AG09319 (cell line): Measurements from ENCODE around the gene ZC3HAV1.
"Not testable (repeated sequence)": the region's sequence is repeated elsewhere in the genome, so short reads cannot be mapped to it uniquely, and the experiment has no call there.

Experiments
- DNase-seq: peaks from one replicate; pipeline ENCODE4 v3.0.0-alpha.2; 2010; ENCODE audit warnings: low read depth; ENCODE audit errors: extremely low read depth
- TF ChIP-seq, protein P1 (sequence below): IDR thresholded peaks from 2 replicates; pipeline ENCODE4 v1.5.1; 2011; ENCODE audit warnings: low read depth, mild to moderate bottlenecking, inconsistent platforms, low read length, moderate library complexity

Gene ZC3HAV1

GRCh38 chr7:139060695-139061237 is 48.8 kb downstream of the ZC3HAV1 start:
- no peak for DNase-seq
- TF ChIP-seq, protein P1, sequence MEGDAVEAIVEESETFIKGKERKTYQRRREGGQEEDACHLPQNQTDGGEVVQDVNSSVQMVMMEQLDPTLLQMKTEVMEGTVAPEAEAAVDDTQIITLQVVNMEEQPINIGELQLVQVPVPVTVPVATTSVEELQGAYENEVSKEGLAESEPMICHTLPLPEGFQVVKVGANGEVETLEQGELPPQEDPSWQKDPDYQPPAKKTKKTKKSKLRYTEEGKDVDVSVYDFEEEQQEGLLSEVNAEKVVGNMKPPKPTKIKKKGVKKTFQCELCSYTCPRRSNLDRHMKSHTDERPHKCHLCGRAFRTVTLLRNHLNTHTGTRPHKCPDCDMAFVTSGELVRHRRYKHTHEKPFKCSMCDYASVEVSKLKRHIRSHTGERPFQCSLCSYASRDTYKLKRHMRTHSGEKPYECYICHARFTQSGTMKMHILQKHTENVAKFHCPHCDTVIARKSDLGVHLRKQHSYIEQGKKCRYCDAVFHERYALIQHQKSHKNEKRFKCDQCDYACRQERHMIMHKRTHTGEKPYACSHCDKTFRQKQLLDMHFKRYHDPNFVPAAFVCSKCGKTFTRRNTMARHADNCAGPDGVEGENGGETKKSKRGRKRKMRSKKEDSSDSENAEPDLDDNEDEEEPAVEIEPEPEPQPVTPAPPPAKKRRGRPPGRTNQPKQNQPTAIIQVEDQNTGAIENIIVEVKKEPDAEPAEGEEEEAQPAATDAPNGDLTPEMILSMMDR, result no peak

DNA sequence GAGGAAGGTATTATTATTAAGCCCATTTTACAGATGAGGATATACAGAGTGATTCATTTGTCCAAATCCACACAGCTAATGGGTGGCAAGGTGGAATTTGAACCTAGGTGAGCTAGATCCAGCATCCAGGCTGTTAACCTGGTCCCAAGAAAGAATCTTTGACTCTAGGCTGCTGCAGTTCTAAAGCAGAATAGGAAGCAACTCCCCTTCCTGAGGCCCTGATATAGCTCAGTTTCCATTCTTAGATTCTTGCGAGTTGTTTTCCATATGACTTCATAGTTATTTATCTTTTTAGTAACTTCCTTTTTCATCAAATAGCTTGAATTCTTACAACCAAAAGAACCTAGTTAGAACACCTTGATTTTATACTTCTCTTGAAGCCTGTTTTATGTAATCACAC is 49.6 kb downstream of the ZC3HAV1 start:
- DNase-seq, result no peak
- TF ChIP-seq, protein P1, result no peak

- TF ChIP-seq, protein P1, result no peak
- no peak for DNase-seq
Measured at GRCh38 chr7:139058943-139059342, 50.6 kb downstream of the ZC3HAV1 start.

GRCh38 chr7:139055674-139056073 is 53.8 kb downstream of the ZC3HAV1 start:
- TF ChIP-seq, protein P1, result no peak
- DNase-seq, result no peak

GRCh38 chr7:139054656-139055055 is 54.9 kb downstream of the ZC3HAV1 start:
- DNase-seq, result not testable (repeated sequence)

DNA sequence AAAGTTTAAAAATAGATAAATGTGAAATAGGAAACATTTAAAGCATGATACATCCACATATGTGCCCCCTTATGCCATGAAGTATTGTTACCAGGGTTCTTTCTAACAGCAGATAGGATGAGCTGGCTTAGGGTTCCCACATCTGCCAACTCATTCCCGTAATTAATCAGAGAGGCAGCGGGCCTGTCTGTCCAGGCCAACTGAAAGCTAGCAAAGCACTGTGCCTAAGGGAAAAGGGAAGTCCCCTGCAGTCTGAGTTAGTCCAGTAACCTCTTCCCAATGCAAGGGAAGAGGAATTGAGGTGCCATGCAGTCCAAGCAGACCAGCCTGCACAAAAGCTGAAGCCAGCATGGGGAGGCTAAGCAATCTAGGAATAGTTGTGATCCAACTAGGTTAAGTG is 55.4 kb downstream of the ZC3HAV1 start:
- TF ChIP-seq, protein P1, result no peak
- no peak for DNase-seq

- DNase-seq, result no peak
- TF ChIP-seq, protein P1, result no peak
Measured at GRCh38 chr7:139051655-139052054, 57.9 kb downstream of the ZC3HAV1 start.

GRCh38 chr7:139049936-139050335 is 59.6 kb downstream of the ZC3HAV1 start:
- TF ChIP-seq, protein P1, result no peak

More at GRCh38 chr7:139049936-139050335, 59.6 kb downstream of the ZC3HAV1 start:
- DNase-seq, result no peak
